Transverse colon (tissue), 3 donors: ENCODE measurements around the gene FOXA2.

ENCODE experiments used
- CTCF ChIP-seq, 5 experiments: fragments of 200-600 bp in 3 of 5; fragments of 450-650 bp in 2 of 5; sonication (generic) in 3 of 5; IDR thresholded peaks; 1 replicate in 2 of 5; 2 replicates in 3 of 5; pipeline ENCODE4 v1.5.1; 2016 to 2017; ENCODE audit warnings: antibody characterized with exemption in 5 of 5, inconsistent platforms in 3 of 5, mild to moderate bottlenecking in 2 of 5, moderate library complexity in 1 of 5
- EP300 ChIP-seq: sonication (generic); formaldehyde crosslinking; IDR thresholded peaks from one replicate; pipeline ENCODE4 v1.6.1; 2017; ENCODE audit warnings: antibody characterized with exemption, low read depth
- POLR2A ChIP-seq: fragments of 450-650 bp; IDR thresholded peaks from one replicate; pipeline ENCODE4 v1.6.1; 2016; ENCODE audit warnings: antibody characterized with exemption, mild to moderate bottlenecking, moderate library complexity

- TF ChIP-seq CTCF (IDR thresholded peaks at IDR 0.05), result no peak
- no peak for TF ChIP-seq EP300
- TF ChIP-seq POLR2A, result no peak
Observed at GRCh38 chr20:22615425-22615824, 31.1 kb upstream of the FOXA2 start.
